ENCODE measurements around the gene ARMC9. TPM values are rescaled to one million over a fixed set of nuclear protein-coding genes. Genes with fewer than 3 reads are reported as not detected.

ARMC9 gene
- total RNA-seq, 1 donor from 2014 or later: 35.2 TPM

DNA sequence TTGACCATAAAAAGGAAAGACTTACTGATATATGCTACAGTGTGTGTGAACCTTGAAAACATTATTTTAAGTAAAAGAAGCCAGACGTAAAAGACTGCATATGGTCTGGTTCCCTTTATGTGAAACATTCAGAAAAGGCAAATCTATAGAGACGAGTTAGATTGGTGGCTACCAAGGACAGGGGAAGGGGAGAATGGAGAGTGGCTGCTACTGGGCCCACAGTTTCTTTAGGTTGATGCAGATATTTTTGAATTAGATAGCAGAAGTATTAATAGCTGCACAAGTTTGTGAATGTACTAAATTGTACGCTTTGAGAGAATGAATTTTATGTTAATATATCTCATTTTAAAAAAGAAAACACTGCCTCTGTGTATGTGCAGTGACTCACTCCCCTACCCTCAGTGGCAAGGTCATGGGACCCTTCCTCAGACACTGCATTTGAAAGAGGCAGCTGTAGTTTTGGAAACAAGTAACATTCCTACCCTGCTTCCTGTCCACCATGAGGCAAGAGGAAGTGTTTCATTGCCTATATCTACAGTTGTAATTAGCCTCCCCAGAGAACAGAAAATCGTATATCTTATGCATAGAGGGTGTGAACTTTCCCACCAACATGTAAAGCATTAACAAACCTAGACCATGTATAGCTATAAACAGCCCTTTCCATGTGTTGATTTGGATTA is 29.8 kb upstream of the ARMC9 start:
- Mint-ChIP-seq H3K4me1 (ENCODE audit: unreplicated experiment) (no peaks in the 10 kb centered on the region), H3K4me3 (no peak overlapping the region), H3K9me3 (no peaks in the 10 kb centered on the region), H3K27me3 (no peaks in the 10 kb centered on the region), H3K36me3 (peaks cover 53% of the 10 kb centered on the region), H3K27ac (no peak overlapping the region)
- DNase-seq (ENCODE audit: extremely low spot score, unreplicated experiment): no peak
- TF ChIP-seq, protein P1, sequence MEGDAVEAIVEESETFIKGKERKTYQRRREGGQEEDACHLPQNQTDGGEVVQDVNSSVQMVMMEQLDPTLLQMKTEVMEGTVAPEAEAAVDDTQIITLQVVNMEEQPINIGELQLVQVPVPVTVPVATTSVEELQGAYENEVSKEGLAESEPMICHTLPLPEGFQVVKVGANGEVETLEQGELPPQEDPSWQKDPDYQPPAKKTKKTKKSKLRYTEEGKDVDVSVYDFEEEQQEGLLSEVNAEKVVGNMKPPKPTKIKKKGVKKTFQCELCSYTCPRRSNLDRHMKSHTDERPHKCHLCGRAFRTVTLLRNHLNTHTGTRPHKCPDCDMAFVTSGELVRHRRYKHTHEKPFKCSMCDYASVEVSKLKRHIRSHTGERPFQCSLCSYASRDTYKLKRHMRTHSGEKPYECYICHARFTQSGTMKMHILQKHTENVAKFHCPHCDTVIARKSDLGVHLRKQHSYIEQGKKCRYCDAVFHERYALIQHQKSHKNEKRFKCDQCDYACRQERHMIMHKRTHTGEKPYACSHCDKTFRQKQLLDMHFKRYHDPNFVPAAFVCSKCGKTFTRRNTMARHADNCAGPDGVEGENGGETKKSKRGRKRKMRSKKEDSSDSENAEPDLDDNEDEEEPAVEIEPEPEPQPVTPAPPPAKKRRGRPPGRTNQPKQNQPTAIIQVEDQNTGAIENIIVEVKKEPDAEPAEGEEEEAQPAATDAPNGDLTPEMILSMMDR (conservative IDR thresholded peaks at IDR 0.05): no peak

DNA sequence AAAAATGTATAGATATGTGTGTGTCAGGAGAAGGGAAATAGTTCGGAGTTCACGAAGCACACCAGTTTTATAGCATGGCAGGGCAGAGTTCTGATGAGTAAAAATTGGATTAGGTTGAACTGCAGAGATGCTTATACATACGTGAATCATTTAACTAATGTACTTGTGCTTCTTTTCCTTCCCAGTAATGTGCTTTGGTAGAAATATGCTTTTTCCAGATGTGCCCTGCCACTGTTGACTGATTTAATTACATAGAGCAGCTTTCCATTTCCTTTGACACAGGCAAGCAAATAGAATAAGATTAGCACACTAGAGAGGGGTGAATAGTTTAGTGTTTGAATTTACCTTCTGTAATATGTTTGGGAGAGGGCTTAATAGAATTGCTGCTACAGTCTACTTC is 28.9 kb upstream of the ARMC9 start:
- Mint-ChIP-seq H3K27me3 (no peaks in the 10 kb centered on the region), H3K9me3 (no peaks in the 10 kb centered on the region), H3K4me3 (no peak overlapping the region), H3K27ac (no peak overlapping the region), H3K36me3 (peaks cover 59% of the 10 kb centered on the region), H3K4me1 (ENCODE audit: unreplicated experiment) (no peaks in the 10 kb centered on the region)
- no peak for DNase-seq (ENCODE audit: extremely low spot score, unreplicated experiment)
- TF ChIP-seq, protein P1 (conservative IDR thresholded peaks at IDR 0.05): no peak

- H3K27ac Mint-ChIP-seq: no peak overlapping the region
- H3K9me3 Mint-ChIP-seq: no peaks in the 10 kb centered on the region
- no peak overlapping the region for H3K4me3 Mint-ChIP-seq
- TF ChIP-seq, protein P1 (conservative IDR thresholded peaks at IDR 0.05): no peak
- H3K4me1 Mint-ChIP-seq (ENCODE audit: unreplicated experiment): no peaks in the 10 kb centered on the region
- no peaks in the 10 kb centered on the region for H3K27me3 Mint-ChIP-seq
- peaks cover 63% of the 10 kb centered on the region for H3K36me3 Mint-ChIP-seq
- DNase-seq (ENCODE audit: extremely low spot score, unreplicated experiment): no peak
These were observed 28.4 kb upstream of the ARMC9 start for GRCh38 chr2:231170055-231170454.

DNA sequence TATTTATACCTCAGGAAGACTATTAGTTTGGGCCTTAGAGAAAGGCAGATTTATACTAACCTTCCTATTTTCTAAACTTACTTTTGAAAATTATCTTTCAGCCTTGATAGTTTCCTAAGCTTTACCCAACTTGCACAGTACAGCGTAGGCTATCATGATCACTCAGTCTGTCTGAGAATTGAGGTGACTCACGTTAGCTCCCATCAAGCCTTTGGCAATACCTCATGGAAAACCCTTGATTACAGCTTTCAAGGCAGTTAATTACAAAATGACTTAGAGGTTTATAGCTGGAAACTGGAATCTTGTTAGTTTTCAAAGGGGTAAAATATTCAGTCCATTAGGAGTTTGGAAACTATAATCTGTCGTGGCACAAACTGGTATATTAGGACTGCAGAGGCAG is 26.4 kb upstream of the ARMC9 start:
- no peak for DNase-seq (ENCODE audit: extremely low spot score, unreplicated experiment)
- Mint-ChIP-seq H3K27me3 (no peaks in the 10 kb centered on the region), H3K9me3 (no peaks in the 10 kb centered on the region), H3K27ac (no peak overlapping the region), H3K4me3 (no peak overlapping the region), H3K4me1 (ENCODE audit: unreplicated experiment) (no peaks in the 10 kb centered on the region), H3K36me3 (peaks cover 59% of the 10 kb centered on the region)
- TF ChIP-seq, protein P1 (conservative IDR thresholded peaks at IDR 0.05): no peak

DNA sequence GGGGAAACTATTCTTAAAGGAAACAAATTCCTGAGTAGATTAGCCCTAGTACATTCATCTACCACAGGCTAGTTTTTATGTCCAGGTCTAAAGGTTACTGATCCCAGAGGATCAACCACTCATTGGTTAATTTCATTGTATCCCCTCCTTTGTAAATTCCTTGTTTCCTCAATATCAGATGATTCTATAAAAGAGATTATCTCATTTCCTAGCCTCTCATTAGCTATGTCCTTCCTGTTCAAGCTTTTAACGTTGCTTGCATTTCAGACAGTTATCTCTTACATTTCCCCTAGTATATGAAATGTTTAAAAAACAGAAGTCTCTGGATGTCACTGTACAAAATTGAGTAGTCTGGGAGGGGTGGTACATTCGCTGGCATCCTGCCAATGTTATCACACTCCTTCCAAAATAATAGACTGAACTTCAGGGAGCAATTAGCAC is 24.2 kb upstream of the ARMC9 start:
- no peaks in the 10 kb centered on the region for H3K4me1 Mint-ChIP-seq (ENCODE audit: unreplicated experiment)
- no peak for DNase-seq (ENCODE audit: extremely low spot score, unreplicated experiment)
- no peaks in the 10 kb centered on the region for H3K27me3 Mint-ChIP-seq
- H3K36me3 Mint-ChIP-seq: peaks cover 51% of the 10 kb centered on the region
- no peaks in the 10 kb centered on the region for H3K9me3 Mint-ChIP-seq
- TF ChIP-seq, protein P1 (conservative IDR thresholded peaks at IDR 0.05): no peak
- no peak overlapping the region for H3K27ac Mint-ChIP-seq
- H3K4me3 Mint-ChIP-seq: no peak overlapping the region
